ENCODE measurements around the gene RASGRF1.

GRCh38 chr15:79136434-79137046 is 46.0 kb upstream of the RASGRF1 start:
- TF ChIP-seq POLR2A (IDR thresholded peaks at IDR 0.05) (no peak), CTCF (IDR thresholded peaks at IDR 0.05) (no peak)
